Prostate gland (tissue), 2 donors: ENCODE measurements around the gene SMYD3. TPM values are rescaled to one million over a fixed set of nuclear protein-coding genes. Genes with fewer than 3 reads are reported as not detected.

Experiments
- DNase-seq: peaks from one replicate; pipeline ENCODE4 v3.0.0-alpha.2; 2019; ENCODE audit warnings: low spot score
- H3K27ac ChIP-seq, 2 donors: fragments of 200-600 bp; sonication (generic); 2 replicates each; pipeline ENCODE4 v1.5.1; 2017 to 2019
- H3K27me3 ChIP-seq: fragments of 200-600 bp; sonication (generic); replicated peaks from 2 replicates; pipeline ENCODE4 v1.5.1; 2019; ENCODE audit not compliant: insufficient read depth
- H3K36me3 ChIP-seq, 2 donors: fragments of 200-600 bp; sonication (generic); 1 replicate in 1 of 2; 2 replicates in 1 of 2; pipeline versions ENCODE4 v1.5.1 to v1.8.1; 2017 to 2019
- H3K4me1 ChIP-seq: fragments of 200-600 bp; sonication (generic); replicated peaks from 2 replicates; pipeline ENCODE4 v1.5.1; 2019
- H3K4me3 ChIP-seq, 2 donors: fragments of 200-600 bp; sonication (generic); 2 replicates each; pipeline ENCODE4 v1.5.1; 2017 to 2019
- H3K9me3 ChIP-seq: fragments of 200-600 bp; sonication (generic); 2 replicates; pipeline ENCODE4 v1.5.1; 2017
- CTCF ChIP-seq, 4 experiments: fragments of 200-600 bp in 2 of 4; fragments of 450-650 bp in 2 of 4; sonication (generic) in 2 of 4; IDR thresholded peaks; 1 replicate in 3 of 4; 2 replicates in 1 of 4; pipeline ENCODE4 v1.5.1; 2016 to 2019; ENCODE audit warnings: antibody characterized with exemption in 4 of 4, mild to moderate bottlenecking in 2 of 4, moderate library complexity in 2 of 4
- POLR2A ChIP-seq: fragments of 450-650 bp; IDR thresholded peaks from one replicate; pipeline ENCODE4 v1.6.1; 2016; ENCODE audit warnings: antibody characterized with exemption, mild to moderate bottlenecking
- POLR2AphosphoS5 ChIP-seq: sonication (generic); formaldehyde crosslinking; IDR thresholded peaks from one replicate; pipeline ENCODE4 v1.6.1; 2017; ENCODE audit warnings: antibody characterized with exemption
- WGBS: methylation state at CpG from one replicate; pipeline ENCODE4 v1.1.5; 2018; 5-methylcytosine and 5-hydroxymethylcytosine counted together
- intact Hi-C: fragments of 100-400 bp; cut with DNase I; formaldehyde crosslinking; loops from one replicate; pipeline ENCODE4 v1.14.2; 2022
- total RNA-seq, 2 donors: library from RNA; depleted of rRNA; stranded (reverse); fragments of >200 nt; gene quantifications; one replicate each; pipeline ENCODE4 v1.1.0, GENCODE V29; 2016

The SMYD3 gene
- total RNA-seq, 2 donors from 2014 or later = 19.8 to 23.9 TPM

GRCh38 chr1:245867738-245868137, 639.3 kb downstream of the SMYD3 start:
- Histone ChIP-seq H3K9me3 (no peaks in the 10 kb centered on the region), H3K36me3 (no peaks in the 10 kb centered on the region), H3K4me1 (no peaks in the 10 kb centered on the region), H3K4me3 (no peak overlapping the region), H3K27ac (no peak overlapping the region), H3K27me3 (no peaks in the 10 kb centered on the region)
- 59% methylated on average over 5 of the region's 5 CpGs for WGBS
- TF ChIP-seq POLR2AphosphoS5 = no peak
- TF ChIP-seq POLR2A = no peak
- no peak for TF ChIP-seq CTCF (IDR thresholded peaks at IDR 0.05)
- DNase-seq = no peak
- intact Hi-C loops = no loop called here

- no peak for TF ChIP-seq CTCF (IDR thresholded peaks at IDR 0.05)
- TF ChIP-seq POLR2AphosphoS5 = no peak
- TF ChIP-seq POLR2A = no peak
- Histone ChIP-seq H3K27me3 (no peaks in the 10 kb centered on the region), H3K4me1 (no peaks in the 10 kb centered on the region), H3K4me3 (no peak overlapping the region), H3K27ac (no peak overlapping the region), H3K9me3 (no peaks in the 10 kb centered on the region), H3K36me3 (no peaks in the 10 kb centered on the region)
- intact Hi-C loops = no loop called here
- 94% methylated on average over 3 of the region's 3 CpGs for WGBS
- no peak for DNase-seq
Measured at GRCh38 chr1:245864872-245865271, 642.2 kb downstream of the SMYD3 start.

GRCh38 chr1:245863566-245864184, 643.4 kb downstream of the SMYD3 start:
- no peak for DNase-seq
- Histone ChIP-seq H3K9me3 (no peaks in the 10 kb centered on the region), H3K4me1 (no peaks in the 10 kb centered on the region), H3K36me3 (no peaks in the 10 kb centered on the region), H3K4me3 (no peak overlapping the region), H3K27me3 (no peaks in the 10 kb centered on the region), H3K27ac (no peak overlapping the region)
- intact Hi-C loops = no loop called here
- no peak for TF ChIP-seq POLR2AphosphoS5
- no peak for TF ChIP-seq POLR2A
- TF ChIP-seq CTCF (IDR thresholded peaks at IDR 0.05) = no peak
- 76% methylated on average over 10 of the region's 10 CpGs for WGBS

GRCh38 chr1:245862812-245863540, 644.1 kb downstream of the SMYD3 start:
- DNase-seq = no peak
- TF ChIP-seq POLR2A (no peak), POLR2AphosphoS5 (no peak), CTCF (IDR thresholded peaks at IDR 0.05) (no peak)
- Histone ChIP-seq H3K4me3 (no peak overlapping the region), H3K4me1 (no peaks in the 10 kb centered on the region), H3K27me3 (no peaks in the 10 kb centered on the region), H3K27ac (no peak overlapping the region), H3K9me3 (no peaks in the 10 kb centered on the region), H3K36me3 (no peaks in the 10 kb centered on the region)
- intact Hi-C loops = no loop called here
- 81% methylated on average over 6 of the region's 6 CpGs for WGBS
